Measurements from ENCODE around the gene PPM1H.

Gene PPM1H

GRCh38 chr12:62712681-62713573, 222.0 kb downstream of the PPM1H start:
- DNase-seq (ENCODE audit: low read depth) = no peak

DNA sequence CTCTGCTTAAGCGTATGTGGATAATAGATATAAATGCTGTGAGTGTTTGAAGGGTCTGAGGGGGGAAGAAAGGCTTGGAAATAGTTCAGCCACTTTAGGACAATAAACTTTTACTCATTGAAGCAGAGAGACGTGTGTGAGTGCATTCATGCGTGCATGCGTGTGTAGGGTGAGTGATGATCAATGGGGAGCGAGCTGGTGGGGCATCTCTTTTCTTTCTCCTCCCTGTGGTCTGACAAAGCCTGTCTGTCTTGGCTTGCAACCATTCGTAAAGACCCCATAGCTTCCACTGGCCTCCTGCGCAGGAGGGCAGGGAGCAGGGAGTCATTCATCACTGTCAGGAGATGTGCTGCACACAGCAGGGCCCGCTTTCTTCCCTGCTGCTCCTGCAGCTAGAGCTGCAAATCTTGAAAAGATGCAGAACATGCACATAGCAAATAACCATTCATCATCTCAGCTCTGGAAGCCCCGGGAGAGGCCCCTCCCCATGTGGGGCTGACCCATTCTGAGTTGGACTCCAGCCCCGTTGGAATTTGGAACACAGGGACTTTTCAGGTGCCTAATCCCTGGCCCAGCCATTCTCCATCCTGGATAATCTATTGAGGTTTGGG, 223.2 kb downstream of the PPM1H start:
- no peak for DNase-seq (ENCODE audit: low read depth)

GRCh38 chr12:62709311-62709710, 225.6 kb downstream of the PPM1H start:
- DNase-seq (ENCODE audit: low read depth) = no peak

- no peak for DNase-seq (ENCODE audit: low read depth)
Observed at GRCh38 chr12:62707939-62708338, 227.0 kb downstream of the PPM1H start.

DNA sequence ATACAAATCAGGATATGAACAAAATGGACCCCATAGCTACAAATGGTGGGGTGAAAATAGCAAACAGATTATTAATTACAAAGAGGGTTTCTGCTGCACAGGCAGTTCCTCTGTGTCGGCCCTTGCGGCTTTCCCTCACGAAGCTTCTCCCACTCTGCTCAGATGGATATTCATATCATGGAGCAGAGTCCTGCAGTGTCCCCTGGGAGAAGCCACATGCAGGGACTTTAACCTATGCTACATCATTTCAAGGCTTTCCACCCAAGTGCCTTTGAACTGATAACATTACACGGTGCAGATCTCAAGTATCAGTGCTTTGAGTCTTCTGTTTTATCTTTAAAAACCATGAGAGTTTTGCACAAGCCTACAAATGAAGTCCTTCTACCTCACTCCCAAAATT, 229.1 kb downstream of the PPM1H start:
- no peak for DNase-seq (ENCODE audit: low read depth)

DNA sequence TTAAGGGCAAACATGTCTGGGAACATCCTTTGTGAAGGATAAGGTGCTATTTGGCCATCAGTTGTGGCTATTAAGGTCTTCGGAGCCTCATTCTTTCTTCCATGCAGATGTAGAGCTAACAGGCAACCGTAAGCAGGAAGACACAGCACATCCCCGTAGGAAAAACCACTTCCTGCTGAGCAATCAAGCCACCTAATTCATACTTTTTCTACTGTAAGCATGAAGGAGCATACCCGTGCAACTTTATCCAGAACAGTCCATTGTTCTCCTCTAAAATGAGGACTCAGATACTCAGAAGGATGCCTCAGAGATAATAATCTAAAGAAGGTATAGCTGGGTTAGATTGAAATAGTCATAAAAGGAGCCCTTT, 232.0 kb downstream of the PPM1H start:
- no peak for DNase-seq (ENCODE audit: low read depth)

GRCh38 chr12:62701492-62701891, 233.5 kb downstream of the PPM1H start:
- no peak for DNase-seq (ENCODE audit: low read depth)

GRCh38 chr12:62700091-62700880, 234.7 kb downstream of the PPM1H start:
- no peak for DNase-seq (ENCODE audit: low read depth)

DNA sequence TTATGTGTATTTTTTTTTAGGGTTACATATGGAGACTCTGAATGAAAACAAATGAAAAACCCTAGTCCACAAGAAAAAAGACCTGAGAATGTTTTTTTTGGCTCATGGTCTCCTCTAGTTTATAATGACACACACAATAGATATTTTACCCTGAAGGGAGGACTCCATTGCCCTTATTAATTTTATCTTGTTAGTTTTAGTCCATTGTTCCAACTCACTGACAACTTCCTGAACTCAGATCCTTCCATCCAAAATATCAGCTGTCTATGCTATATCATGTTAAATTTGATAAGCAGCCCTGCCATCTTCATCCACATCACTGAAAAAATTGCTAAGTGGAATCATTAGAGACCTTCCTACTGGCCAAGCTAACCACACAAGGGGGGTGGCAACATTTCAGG, 236.2 kb downstream of the PPM1H start:
- no peak for DNase-seq (ENCODE audit: low read depth)

DNA sequence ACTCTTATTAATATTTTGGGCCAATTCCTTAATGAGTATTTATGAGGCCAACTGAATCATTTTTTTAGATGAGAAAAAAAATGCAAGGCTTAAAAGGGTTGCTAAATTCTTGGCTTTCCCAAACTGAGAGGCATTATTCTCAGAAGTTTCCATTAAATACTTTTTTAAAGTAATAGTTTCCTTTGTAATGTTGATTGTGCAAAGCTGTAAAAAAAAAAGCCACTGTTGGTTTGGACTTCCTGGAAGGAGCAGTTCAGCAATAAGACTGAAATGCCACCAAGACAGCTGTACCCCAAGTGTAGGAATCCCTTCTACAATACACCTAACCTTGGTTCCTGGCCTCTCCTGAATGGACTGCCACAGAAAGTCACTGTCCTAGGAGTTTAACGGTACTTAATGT, 237.1 kb downstream of the PPM1H start:
- no peak for DNase-seq (ENCODE audit: low read depth)

- DNase-seq (ENCODE audit: low read depth) = no peak
Observed at GRCh38 chr12:62695696-62696095, 239.3 kb downstream of the PPM1H start.

GRCh38 chr12:62694632-62695031, 240.3 kb downstream of the PPM1H start:
- DNase-seq (ENCODE audit: low read depth) = no peak

- no peak for DNase-seq (ENCODE audit: low read depth)
Observed at GRCh38 chr12:62694116-62694515, 240.8 kb downstream of the PPM1H start.

DNA sequence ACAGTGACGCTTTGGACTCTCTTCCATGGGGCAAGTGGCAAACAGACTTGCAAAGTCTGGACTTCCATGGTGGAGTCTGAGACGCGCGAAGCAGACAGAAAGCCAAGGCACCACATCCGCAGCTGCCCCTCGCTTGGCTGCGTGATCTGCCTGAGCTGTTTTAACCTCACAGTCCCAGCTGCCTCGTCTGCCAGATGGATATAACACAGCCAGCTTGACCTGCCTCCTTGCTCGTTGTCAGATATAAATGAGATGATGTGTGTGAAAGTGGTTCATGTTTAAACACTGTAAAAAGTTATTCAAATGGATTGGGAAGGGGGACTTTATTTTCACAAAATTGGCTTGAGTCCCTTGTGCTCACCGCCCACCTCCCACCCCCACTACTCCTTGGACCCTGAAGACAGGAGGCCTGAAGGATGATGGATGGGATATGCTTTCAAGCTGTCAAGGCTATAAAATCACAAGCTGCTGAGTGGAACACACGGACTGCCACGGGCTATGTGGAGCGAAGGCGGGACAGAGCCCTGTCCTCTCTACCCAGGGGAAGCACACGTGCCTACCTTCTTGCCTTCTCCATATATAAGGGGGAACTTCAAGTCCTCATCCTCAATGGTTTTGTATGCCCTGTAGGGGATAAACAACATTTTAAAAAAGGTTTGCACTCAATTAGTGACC, 241.4 kb downstream of the PPM1H start:
- no peak for DNase-seq (ENCODE audit: low read depth)

DNA sequence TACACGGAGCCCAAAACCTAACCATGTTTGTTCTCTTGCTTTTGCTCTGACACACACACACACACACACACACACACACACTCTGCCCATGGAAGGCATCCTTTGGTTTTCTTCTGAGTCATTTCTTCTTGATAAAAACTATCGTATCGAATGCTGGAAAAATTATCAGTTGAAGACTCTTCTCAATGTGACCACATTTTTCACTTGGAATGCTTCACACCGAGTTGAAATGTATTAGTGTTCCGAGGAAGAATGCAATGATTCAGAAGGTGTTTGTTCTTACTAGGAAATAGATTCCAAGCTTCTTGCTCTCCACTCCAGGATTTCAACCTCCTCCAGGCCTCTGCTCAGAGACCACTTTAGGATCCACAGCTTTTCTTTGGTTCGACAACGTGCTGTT, 242.1 kb downstream of the PPM1H start:
- no peak for DNase-seq (ENCODE audit: low read depth)

- DNase-seq (ENCODE audit: low read depth) = no peak
Observed at GRCh38 chr12:62691309-62691708, 243.6 kb downstream of the PPM1H start.

DNA sequence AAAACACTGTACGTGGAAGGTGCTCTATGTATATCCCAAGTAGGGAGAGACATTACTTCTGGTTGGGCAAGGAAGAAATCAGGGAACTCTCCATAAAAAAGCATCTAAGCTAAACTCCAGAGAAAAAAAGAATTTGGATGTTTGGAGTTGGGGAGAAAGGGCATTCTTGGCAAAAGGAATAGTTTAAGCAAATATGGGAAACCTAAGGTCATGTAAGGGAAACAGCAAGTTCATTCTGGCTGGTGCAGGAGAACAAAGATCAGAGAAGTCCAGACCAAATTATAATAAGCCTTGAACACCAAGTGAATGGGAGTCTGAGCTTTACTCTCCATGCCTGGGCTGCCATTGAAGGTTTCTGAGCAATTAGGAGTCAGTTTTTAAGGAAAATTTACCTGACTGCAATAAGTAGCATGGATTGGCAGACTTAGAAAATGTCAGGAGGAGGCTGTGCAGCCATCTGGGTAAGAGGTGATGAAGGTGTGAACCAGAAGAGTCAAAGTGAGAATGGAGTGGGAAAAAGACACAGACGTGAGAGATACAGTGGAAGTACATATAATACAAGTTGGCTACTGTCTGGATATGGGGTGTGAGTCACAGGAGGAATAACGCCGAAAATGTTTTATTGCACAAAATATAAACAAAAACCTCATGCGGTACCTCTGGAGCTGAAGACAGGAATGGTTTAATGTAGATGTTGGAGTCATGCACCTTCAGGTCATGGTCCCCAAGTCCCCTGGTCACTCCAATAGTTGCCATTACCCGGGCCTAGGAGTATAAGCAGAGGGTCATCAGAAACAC, 245.7 kb downstream of the PPM1H start:
- DNase-seq (ENCODE audit: low read depth) = no peak

GRCh38 chr12:62686938-62687337, 248.0 kb downstream of the PPM1H start:
- no peak for DNase-seq (ENCODE audit: low read depth)

- DNase-seq (ENCODE audit: low read depth) = no peak
Observed at GRCh38 chr12:62684570-62685295, 250.2 kb downstream of the PPM1H start.

- no peak for DNase-seq (ENCODE audit: low read depth)
Observed at GRCh38 chr12:62683776-62684569, 251.0 kb downstream of the PPM1H start.
